AML-193 (cell line): Measurements from ENCODE around the gene KCNH3.
A peak's percentile ranks its signal among the peaks of the same experiment; 100 is the strongest.
"Not testable (repeated sequence)": the region's sequence is repeated elsewhere in the genome, so short reads cannot be mapped to it uniquely, and the experiment has no call there.

ENCODE experiments used
- DNase-seq, 2 experiments: peaks; one replicate each; lab custom pipeline; 2025; lab: John Stamatoyannopoulos, UW

Gene KCNH3

GRCh38 chr12:49529414-49529813 lies 9.4 kb upstream of the KCNH3 start:
- DNase-seq = peak; percentile 52 to 80

GRCh38 chr12:49531745-49532144 lies 7.1 kb upstream of the KCNH3 start:
- DNase-seq = no peak

- DNase-seq = no peak
These were observed 5.5 kb upstream of the KCNH3 start for GRCh38 chr12:49533331-49533730.

GRCh38 chr12:49534122-49534521 lies 4.7 kb upstream of the KCNH3 start:
- DNase-seq = not testable (repeated sequence)

GRCh38 chr12:49534731-49535278 lies 4.0 kb upstream of the KCNH3 start:
- no peak for DNase-seq

- DNase-seq = no peak
These were observed 2.8 kb upstream of the KCNH3 start for GRCh38 chr12:49535921-49536525.

- peak; percentile 35 to 39 for DNase-seq
These were observed 2.2 kb upstream of the KCNH3 start for GRCh38 chr12:49536526-49537071.

GRCh38 chr12:49537231-49537751 lies 1.5 kb upstream of the KCNH3 start:
- DNase-seq = no peak

GRCh38 chr12:49537752-49538509 lies 899 bp upstream of the KCNH3 start:
- no peak for DNase-seq

GRCh38 chr12:49539406-49540228 lies 787 bp downstream of the KCNH3 start:
- no peak for DNase-seq

GRCh38 chr12:49540229-49541139 lies 1.7 kb downstream of the KCNH3 start:
- no peak for DNase-seq

GRCh38 chr12:49541140-49541861 lies 2.5 kb downstream of the KCNH3 start:
- no peak for DNase-seq

- DNase-seq = no peak
These were observed 3.2 kb downstream of the KCNH3 start for GRCh38 chr12:49541911-49542505.

- no peak for DNase-seq
These were observed 3.8 kb downstream of the KCNH3 start for GRCh38 chr12:49542592-49543160.

- no peak for DNase-seq
These were observed 4.5 kb downstream of the KCNH3 start for GRCh38 chr12:49543221-49543913.

- DNase-seq = no peak
These were observed 5.3 kb downstream of the KCNH3 start for GRCh38 chr12:49543914-49544815.

GRCh38 chr12:49545815-49546214 lies 7.0 kb downstream of the KCNH3 start:
- no peak for DNase-seq

- DNase-seq = no peak
These were observed 7.7 kb downstream of the KCNH3 start for GRCh38 chr12:49546481-49546880.
